ENCODE results near the gene AIRE.
"Not testable (repeated sequence)": the region's sequence is repeated elsewhere in the genome, so short reads cannot be mapped to it uniquely, and the experiment has no call there.

The AIRE gene

GRCh38 chr21:44338971-44339910 is 53.6 kb downstream of the AIRE start, which contains the start of gene CFAP410:
Gene CFAP410 (minus strand): TSS chr21:44339390. CDS start chr21:44339194, 196 bp downstream.
- peak; percentile 91 for DNase-seq (ENCODE audit: low read depth)

GRCh38 chr21:44341726-44342458 is 56.2 kb downstream of the AIRE start:
- not testable (repeated sequence) for DNase-seq (ENCODE audit: low read depth)

DNA sequence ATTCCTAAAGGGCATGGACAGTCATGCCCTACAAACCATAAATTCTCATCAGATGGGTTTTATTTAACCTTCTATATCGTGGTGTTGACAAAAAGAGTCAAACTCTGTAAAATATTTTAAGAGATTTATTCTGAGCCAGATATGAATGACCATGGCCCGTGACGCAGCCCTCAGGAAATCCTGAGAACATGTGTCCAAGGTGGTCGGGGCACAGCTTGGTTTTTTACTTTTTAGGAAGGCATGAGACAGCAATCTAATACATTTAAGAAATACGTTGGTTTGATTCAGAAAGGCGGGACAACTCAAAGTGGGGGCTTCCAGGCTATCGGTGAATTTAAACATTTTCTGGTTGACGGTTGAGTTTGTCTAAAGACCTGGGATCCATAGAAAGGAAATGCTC is 57.3 kb downstream of the AIRE start:
- not testable (repeated sequence) for DNase-seq (ENCODE audit: low read depth)

DNA sequence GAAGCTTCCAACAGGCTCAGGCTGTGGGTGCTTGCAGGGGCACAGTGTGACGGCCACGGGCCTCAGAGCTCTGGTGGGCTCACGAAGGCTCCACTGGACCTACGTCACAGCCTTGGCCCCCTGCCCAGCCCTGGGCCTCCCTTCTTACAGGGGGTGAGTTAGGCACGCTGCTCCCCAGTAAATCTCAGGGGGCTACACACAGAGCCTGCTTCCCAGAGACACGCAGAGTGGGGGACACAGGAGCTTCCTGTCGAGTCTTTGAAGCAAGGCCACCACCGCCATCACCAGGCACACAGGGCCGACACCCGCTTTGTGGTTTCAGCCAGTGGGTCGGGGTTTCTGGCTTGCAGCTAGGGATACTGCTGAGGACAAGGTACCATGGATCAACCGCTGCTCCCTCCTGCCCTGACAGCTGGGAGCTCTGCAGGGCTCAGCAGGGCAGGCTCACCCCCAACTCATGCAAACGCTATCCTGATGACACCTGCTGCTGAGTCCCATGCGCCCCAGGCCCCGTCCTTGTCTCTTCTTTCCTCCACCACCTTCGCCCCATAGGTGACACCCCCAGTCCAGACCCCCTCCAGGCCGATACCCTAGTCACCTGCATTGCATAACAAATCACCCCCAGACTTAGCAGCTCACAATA is 59.0 kb downstream of the AIRE start:
- no peak for DNase-seq (ENCODE audit: low read depth)

- no peak for DNase-seq (ENCODE audit: low read depth)
Measured at GRCh38 chr21:44345495-44345894, 59.8 kb downstream of the AIRE start.

DNA sequence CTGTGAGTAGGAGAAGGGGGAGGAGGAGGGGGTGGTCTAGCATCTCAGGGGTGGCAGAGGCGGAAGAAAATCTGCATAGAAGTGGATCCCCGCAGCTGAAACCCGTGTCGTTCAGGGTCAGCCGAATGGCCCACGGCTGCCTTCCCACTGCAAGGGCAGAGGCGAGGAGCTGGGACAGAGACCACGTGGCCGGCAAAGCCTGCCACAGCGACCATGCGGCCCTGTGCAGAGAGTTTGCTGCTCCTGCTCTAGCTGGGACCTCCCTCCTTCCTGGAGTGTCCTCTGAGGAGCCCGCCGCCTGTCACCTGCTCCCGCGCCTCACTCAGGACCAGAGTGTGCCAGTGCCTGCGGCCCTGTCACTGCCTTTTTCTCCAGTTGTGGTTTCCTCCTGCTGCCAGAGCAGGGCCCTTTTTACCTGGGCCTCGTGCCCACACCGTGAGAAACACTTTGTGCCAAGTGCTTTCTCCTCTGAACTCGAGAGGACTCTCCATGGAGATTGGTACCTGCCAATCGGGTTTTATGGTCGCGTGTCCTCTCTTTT is 62.3 kb downstream of the AIRE start:
- DNase-seq (ENCODE audit: low read depth) = no peak

Measured in amniotic epithelial cell (primary cell).